ENCODE results near the gene MRRF.
"Not testable (repeated sequence)": the region's sequence is repeated elsewhere in the genome, so short reads cannot be mapped to it uniquely, and the experiment has no call there.

Gene MRRF

DNA sequence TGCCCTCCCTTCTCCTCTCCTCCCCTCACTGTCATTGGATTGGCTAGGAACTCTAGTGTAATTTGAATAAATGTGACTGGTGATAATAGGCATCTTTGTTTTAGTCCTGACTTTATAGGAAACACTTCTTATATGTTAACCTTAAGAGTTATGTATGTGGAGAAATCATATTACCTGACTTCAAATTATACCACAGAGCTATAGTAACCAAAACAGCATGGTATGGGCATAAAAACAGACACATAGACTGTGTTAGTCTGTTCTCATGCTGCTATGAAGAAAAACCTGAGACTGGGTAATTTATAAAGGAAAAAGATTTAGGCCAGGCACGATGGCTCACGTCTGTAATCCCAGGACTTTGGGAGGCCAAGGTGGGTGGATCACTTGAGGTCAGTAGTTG lies 9.4 kb downstream of the MRRF start:
- in situ Hi-C loops (cut with MboI; ENCODE audit: low sequenced_read_pairs): no loop called here

DNA sequence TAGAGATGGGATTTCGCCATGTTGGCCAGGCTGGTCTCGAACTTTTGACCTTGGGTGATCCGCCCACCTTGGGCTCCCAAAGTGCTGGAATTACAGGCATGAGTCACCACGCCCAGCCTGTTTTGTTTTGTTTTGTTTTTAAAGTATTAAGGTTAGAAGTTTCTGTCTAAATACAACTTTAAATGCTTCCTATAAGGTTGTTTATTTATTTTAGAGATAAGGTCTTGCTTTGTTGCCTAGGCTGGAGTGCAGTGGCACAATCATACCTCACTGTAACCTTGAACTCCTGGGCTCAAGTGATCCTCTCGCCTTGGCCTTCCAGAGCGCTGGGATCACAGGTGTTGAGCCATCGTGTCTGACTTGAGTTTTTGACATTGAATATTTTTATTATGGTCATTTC lies 11.4 kb downstream of the MRRF start:
- in situ Hi-C loops (cut with MboI; ENCODE audit: low sequenced_read_pairs): no loop called here

DNA sequence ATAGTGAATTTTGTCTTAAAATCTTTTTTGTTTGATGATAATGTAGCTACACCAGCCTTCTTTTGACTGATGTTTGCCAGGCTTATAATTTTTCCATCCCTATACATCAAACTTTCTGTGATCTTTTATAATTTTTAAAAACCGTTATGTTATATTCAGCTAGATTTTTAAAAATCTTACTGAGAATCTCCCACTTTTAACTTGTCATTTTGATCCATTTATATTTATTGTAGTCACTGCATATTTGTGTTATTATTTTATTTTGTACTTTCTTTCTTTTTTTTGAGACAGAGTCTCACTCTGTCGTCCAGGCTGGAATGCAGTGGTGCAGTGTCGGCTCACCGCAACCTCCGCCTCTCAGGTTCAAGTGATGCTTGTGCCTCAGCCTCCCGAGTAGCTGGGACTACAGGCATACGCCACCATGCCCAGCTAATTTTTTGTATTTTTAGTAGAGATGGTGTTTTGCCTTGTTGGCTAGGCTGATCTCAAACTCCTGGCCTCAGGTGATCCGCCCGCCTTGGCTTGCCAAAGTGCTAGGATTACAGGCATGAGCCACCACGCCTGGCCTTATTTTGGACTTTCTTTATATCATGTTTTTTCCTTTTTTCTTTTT lies 12.7 kb downstream of the MRRF start:
- in situ Hi-C loops (cut with MboI; ENCODE audit: low sequenced_read_pairs): no loop called here

DNA sequence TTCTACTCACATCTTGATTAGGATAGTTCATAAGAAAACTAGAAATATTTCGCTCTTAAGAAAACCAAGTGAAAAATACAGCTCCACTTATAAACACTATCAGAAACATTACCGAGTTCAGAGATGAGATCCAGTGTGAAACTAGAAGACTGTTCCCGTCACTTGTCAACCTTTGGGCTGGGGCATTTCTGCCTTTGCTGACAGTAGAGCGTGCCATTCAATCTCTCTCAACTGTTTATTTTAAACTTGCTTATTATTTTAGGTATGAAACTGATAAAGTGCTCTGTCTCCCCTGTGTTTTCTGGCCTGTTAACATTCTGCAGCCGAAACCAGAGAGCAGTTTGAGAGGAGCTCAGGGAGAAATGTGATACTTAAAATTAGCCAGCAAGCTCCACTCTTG lies 16.7 kb downstream of the MRRF start:
- in situ Hi-C loops (cut with MboI; ENCODE audit: low sequenced_read_pairs): no loop called here

DNA sequence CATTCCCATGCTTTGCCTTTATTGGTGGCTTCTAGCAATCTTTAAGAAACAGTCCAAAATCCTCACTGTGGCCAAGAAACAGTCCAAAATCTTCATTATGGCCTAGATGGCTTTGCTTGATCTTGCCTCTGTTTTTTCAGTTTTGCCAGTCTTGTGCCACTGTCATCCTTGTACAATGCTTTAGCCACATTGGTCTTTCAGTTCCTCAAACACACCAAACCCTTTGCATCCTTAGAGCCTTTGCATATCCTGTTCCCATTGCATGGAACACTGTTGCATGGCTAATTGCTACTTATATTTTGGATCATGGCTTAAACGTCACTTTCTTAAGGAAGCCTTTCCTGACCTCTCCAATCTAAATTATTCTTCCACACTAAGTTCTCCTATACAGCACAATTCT lies 22.1 kb downstream of the MRRF start:
- in situ Hi-C loops (cut with MboI; ENCODE audit: low sequenced_read_pairs): no loop called here

DNA sequence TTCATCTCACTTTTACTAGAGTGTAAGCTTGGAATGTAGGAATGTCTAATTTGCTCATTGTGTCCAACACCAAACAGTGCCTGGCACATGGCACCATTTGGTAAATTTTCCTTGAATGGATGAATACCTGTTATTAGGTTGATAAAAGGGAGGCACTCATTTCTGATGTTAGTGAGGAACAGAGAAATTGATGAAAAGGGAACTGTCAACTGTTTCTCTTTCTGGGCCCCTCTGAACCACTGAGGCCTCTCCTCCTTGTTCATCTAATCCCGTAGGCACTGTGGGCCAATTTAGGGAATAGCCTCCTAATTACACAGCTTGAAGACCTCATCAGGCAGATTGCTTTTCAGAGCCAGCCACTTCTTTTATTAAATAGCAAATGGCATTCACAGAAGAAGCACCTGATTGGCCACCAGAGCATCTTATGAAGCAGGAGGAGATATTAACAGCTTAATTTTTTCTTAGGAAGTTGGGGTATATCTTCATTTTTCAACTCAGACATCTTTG lies 22.6 kb downstream of the MRRF start:
- in situ Hi-C loops (cut with MboI; ENCODE audit: low sequenced_read_pairs): no loop called here

DNA sequence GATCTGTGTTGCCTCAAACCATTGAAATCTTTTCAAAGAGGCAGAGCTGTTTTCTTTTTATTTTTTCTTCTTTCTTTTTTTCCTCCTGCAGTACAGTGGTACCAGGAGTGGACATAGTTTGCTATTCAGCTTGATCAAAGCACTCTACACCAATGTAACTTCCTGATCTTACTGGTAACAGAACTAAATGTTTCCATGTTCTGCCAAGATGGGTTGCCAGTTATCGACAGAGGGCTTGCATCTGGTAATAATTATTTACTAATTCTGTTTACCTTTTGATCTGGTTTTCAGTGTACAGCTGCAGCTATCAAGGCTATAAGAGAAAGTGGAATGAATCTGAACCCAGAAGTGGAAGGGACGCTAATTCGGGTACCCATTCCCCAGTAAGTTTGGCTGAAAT lies 26.8 kb downstream of the MRRF start:
- in situ Hi-C loops (cut with MboI; ENCODE audit: low sequenced_read_pairs): no loop called here

DNA sequence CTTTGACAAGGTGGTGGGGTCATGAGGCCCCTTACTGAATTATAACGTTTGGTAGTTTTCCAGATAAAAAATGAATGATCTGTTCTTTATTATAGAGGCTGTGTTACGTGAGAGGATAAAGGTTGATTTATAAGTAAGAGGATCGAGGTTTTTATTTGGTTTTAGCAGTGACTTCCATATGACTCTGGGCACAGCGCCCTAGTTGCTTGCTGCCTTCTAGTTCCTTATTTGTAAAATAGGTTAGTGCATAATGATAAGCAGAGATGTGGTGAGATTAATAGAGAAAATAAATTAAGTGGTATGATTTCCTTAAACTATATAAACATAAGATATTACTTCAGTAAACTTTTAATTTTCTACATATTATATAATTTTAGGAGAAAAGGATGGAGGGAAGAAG lies 29.8 kb downstream of the MRRF start:
- in situ Hi-C loops (cut with MboI; ENCODE audit: low sequenced_read_pairs): no loop called here

DNA sequence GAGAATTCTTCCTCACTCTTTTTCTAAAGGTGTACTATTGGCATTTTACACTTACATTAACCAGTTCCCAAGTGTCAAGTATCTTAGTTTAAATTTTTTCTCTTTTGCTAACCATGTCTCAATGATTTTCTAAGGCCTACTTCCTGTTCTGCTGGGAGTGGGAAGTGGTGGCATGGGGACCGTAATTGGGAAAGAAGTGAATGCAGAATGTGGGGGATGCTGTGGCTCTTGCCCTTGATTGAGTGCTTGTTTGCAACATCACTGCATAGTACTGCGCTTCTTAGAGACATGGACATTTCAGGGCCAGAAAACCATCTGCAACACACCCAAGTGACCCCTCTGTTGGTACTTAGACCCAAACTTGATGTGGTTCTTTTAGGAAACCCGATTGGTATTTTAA lies 32.8 kb downstream of the MRRF start:
- in situ Hi-C loops (cut with MboI; ENCODE audit: low sequenced_read_pairs): no loop called here

DNA sequence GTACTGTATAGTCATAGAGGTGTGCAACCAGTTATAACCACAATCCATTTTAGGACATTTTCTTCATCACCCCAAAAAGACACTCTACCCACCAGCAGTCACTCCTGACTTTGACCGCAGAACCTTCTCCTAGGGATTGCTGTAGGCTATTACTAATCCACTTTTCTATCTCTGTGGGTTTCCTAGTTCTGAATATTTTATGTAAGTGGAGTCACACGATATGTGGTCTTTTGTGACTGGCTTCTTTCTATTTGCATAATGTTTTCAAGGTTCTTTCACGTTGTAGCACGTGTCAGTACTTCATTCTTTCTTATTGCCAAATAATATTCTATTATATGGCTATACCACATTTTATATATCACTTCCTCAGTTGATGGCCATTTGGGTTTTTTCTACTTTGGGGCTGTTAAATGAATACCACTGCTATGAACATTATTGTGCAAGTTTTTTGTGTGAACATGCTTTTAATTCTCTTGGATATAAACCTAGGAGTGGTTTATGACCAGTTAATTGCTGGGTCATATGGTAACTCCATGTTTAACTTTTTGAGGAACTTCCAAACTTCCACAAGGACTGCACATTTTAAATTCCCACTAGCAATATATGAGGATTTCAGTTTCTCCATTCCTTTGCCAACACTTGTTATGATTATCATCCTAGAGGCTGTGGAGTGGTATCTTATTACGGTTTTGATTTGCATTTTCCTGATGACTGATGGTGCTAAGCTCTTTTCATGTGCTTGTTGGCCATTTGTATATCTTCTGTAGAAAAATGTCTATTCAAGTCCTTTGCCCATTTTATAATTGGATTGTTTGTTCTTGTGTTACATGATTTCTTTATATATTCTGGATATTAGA lies 37.8 kb downstream of the MRRF start:
- in situ Hi-C loops (cut with MboI; ENCODE audit: low sequenced_read_pairs): no loop called here

DNA sequence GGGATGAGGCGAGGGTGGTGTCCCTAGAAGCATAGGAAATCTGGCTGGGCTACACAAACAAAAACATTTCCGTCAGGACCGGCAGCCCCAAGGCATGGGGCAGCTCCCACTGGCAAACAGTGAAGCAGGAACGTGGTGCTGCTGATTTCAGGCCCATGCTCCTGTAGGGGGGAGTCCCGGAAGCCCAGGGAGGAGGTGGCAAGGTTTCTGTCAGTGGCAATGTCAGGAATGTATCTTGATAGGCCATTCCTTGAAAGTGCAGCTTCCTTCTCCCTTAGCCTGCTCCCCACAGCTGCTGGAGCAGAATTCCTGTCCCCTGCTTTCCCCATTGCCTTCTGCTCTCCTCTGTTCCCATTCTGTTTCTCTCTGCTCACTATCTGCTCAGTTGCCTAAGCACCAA lies 42.4 kb downstream of the MRRF start:
- in situ Hi-C loops (cut with MboI; ENCODE audit: low sequenced_read_pairs): no loop called here

DNA sequence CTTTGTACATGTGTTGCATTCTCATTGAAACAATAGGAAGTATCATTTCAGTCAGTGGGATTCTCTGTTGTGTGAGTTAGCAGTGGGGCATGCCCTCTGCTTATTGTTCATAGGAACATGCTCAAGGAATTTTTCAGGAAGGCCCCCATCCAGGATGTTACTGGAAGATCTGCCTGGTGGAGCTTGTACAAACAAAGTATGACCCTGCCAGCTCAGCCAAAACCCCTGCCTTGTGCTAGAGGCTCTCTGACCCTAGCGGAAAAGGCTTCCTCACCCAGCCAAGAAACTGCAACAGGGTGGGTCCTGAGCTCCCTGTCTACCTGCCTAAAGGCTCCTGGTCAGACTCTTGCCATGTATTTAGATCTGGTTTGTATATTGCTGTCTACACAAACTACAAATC lies 43.2 kb downstream of the MRRF start:
- in situ Hi-C loops (cut with MboI; ENCODE audit: low sequenced_read_pairs): no loop called here

DNA sequence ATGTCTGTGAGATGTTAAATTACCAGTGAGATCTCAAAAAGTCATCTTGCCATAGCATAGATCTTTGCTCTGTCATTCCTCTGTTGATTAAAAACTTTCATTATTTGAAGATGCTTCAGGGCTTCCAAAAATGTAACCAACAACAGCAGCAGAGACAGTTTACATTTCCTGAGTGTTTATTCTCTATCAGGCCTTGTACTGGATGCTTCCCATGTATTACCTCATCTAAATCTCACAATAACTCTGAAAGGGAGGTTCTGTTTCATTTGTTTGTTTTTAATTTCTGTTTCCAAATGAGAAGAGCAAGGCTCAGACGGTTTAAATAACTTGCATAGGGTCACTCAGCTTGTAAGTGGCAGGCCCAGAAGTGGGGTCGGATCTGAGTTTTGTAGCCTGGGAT lies 45.2 kb downstream of the MRRF start:
- in situ Hi-C loops (cut with MboI; ENCODE audit: low sequenced_read_pairs): no loop called here

DNA sequence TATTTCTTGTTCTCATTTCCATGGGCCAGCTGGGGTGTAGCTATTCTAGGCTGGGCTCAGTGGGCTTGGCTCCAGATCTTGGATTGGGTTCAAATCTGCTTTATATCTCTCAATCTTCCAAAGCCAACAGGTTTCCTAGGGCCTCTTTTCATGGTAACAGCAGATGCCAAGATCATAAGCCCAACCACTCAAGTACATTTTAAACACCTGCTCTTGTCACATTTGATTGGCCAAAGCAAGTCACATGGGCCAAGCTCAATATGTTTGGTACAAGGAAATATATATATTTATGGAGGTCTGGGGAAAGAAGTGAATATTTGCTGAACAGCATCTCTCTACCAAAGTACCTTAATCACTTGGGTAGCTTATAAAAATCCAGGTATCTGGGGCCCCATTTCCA lies 49.5 kb downstream of the MRRF start:
- in situ Hi-C loops (cut with MboI; ENCODE audit: low sequenced_read_pairs): no loop called here

DNA sequence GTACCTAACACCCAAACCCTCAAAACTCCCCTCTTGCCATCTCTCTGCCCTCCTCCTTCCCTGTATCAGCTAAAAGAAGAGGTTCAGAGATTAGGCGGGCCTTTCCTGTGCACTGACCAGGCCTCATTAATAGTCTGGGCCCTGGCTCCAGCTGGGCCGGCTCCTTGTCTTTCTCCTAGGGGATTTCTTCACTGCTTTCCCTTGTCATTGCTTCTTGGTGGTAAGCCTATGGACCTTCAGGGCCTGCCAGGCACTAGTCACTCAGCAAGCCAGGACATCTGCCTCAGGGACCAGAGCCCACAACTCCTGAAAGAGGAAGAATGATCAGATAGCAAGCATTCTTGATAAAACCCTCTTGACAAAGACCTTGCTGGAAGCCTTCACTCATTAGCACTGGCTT lies 50.9 kb downstream of the MRRF start:
- in situ Hi-C loops (cut with MboI; ENCODE audit: low sequenced_read_pairs): no loop called here

DNA sequence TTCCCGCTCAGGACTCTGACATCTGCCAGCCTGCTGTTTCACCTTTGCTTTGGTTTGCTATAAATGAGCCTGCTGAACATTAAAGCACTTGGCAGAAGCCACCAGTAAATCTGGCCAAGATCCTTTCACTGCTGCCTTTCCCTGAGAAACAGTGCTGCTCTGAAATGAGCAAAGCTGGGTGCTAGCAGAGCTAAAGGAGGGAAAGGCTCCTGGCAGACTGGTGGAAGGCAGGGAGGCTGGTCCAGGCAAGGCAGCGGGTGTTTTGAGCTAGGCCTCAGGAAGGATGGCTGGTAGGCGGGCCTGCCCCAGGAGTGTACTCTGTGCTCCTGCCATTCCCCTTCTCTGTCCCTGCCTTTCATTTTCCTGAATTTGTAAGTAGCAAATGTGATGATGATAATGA lies 53.6 kb downstream of the MRRF start:
- in situ Hi-C loops (cut with MboI; ENCODE audit: low sequenced_read_pairs): no loop called here

DNA sequence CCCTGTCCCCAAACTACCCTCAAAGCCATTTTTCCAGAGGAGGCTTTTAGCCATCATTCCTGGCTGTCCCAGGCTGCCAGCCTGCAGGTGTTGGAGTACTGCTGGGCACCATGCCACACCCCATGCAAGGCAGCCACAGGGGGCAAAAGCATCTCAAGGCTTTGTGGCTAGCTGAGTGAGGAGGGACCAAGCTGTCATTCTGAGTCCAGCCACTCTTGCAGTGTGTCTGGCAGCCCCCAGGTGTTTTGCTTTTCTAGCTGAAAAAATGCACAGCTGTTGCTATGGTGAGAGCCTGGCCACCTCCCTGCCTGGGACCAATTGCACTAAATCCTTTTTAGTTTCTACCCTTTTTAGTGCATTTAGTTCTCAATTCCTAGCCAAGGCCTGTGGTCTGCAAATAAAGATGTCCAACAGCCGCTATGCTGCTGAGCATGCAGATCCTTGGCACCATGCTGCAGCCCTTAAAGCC lies 55.8 kb downstream of the MRRF start:
- in situ Hi-C loops (cut with MboI; ENCODE audit: low sequenced_read_pairs): no loop called here

DNA sequence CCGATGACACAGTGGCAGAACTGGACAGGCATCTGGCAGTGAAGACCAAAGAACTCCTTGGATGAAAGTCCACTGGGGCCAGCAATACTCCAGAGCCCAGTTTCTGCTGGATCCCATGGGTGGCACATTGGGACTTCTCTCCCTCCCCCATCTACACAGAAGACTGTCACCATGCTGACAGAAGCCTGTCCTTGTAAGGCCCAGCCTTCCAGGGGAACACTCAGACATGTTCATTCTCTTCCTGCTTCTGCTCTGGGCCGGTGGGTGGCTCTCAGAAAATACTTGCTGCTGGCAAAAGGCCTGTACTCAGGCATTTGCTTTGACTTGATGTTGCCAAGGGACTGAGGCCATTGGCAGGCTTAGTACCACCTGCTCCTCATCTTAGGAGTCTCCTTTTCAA lies 57.9 kb downstream of the MRRF start:
- in situ Hi-C loops (cut with MboI; ENCODE audit: low sequenced_read_pairs): no loop called here

DNA sequence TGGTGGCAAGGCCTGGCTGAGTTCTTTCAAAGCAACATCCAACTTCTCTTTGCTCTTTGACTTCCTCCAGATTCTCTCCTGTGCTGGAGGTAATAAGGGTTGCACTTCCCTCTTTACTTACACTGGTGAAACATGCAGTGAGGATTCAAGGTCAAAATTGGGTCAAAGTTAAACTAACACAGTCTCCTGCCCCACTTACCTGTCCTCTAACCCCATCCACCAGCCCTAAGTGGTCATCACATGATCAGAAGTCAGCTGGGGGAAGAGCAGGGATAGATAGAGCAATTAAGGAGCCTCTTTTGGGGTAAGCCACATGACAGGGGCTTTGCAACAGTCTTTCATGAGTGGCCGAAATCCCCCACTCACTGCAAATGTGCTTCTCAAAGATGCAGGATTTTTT lies 60.0 kb downstream of the MRRF start:
- in situ Hi-C loops (cut with MboI; ENCODE audit: low sequenced_read_pairs): not testable (repeated sequence)

DNA sequence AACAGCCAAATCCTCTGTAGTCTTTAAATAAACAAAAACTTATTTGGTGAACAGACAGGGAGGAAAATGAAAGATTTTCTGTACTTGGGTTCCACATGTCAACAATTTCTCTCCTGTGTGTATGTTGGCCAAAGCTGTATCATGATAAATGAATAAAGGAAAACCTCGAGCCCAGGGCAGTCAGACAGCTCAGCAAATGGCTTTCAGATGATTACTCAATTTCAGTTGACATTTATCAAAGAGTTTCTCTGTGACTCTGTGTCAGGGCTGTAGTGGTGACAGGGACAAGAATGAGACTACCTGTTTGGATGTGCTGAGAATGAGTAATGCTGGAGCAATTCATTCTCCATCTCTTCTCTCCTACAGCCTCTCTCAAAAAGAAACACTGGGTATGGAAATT lies 60.4 kb downstream of the MRRF start:
- in situ Hi-C loops (cut with MboI; ENCODE audit: low sequenced_read_pairs): no loop called here

DNA sequence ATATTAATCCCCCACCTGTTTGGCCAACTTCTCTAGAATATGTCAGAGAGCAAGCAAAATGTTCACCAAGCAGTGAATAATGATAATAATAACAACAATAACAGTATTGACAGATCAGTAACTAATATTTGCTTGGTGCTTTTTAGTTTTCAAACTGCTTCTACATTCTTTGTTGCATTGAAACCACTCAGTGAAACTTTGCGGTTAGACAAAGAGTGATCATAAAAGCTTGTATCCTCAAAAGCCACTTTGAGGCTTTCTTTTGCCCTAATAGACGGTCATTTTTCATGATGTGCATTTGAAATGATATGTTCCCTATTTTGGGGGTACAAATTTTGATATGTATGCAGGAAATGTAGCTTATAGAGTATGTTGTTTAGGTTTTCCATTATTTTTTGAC lies 62.5 kb downstream of the MRRF start:
- in situ Hi-C loops (cut with MboI; ENCODE audit: low sequenced_read_pairs): no loop called here

DNA sequence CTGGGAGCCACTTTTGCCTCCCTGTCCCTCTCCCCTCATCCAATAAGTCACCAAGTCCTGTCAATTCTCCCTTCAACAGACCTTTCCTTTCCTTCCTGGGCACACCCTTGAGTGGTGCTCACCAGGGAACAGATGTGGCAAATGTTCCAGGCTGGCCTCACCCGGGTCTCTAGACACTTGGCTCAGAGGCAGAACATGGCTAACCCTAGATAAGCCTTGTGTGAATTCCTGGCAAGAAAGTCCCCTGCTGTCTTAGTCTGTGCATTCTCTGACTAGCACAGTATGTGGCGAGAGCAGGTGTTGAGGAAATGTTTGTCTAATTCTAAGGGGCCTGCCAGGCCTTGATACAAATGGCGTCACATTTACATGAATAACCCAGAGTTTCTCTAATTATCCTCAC lies 64.9 kb downstream of the MRRF start:
- in situ Hi-C loops (cut with MboI; ENCODE audit: low sequenced_read_pairs): no loop called here

All from HL-60/S4 (cell line).